ENCODE results near the gene SH3RF3.
A peak's percentile ranks its signal among the peaks of the same experiment; 100 is the strongest.

SH3RF3 gene

GRCh38 chr2:109238580-109238979 lies 109.6 kb downstream of the SH3RF3 start:
- ATAC-seq = no peak
- TF ChIP-seq ZNF8 (CRISPR knock-in tag; IDR thresholded peaks at IDR 0.05) (no peak), PATZ1 (CRISPR knock-in tag; IDR thresholded peaks at IDR 0.05; ENCODE audit: borderline replicate concordance) (no peak), RARB (CRISPR knock-in tag; IDR thresholded peaks at IDR 0.05) (no peak), TSHZ2 (CRISPR knock-in tag; IDR thresholded peaks at IDR 0.05) (no peak), ISL1 (CRISPR knock-in tag; IDR thresholded peaks at IDR 0.05) (no peak), TOX (CRISPR knock-in tag; IDR thresholded peaks at IDR 0.05; ENCODE audit: borderline replicate concordance) (no peak), GLIS3 (CRISPR knock-in tag; IDR thresholded peaks at IDR 0.05) (no peak), ARNTL (CRISPR knock-in tag; IDR thresholded peaks at IDR 0.05; ENCODE audit: borderline replicate concordance, low read depth) (no peak), ZNF565 (CRISPR knock-in tag; conservative IDR thresholded peaks at IDR 0.05; ENCODE audit: low read depth) (no peak), CSRNP3 (CRISPR knock-in tag; IDR thresholded peaks at IDR 0.05) (no peak), ZC3H10 (CRISPR knock-in tag; IDR thresholded peaks at IDR 0.05) (no peak), TCF4 (CRISPR knock-in tag; IDR thresholded peaks at IDR 0.05; ENCODE audit: borderline replicate concordance) (no peak), PPARA (CRISPR knock-in tag; IDR thresholded peaks at IDR 0.05; ENCODE audit: borderline replicate concordance) (no peak), SNAI2 (CRISPR knock-in tag; IDR thresholded peaks at IDR 0.05) (no peak), BACH2 (CRISPR knock-in tag; IDR thresholded peaks at IDR 0.05; ENCODE audit: borderline replicate concordance) (no peak), ZFP3 (CRISPR knock-in tag; IDR thresholded peaks at IDR 0.05) (no peak), ESRRG (CRISPR knock-in tag; IDR thresholded peaks at IDR 0.05) (no peak)
- TF ChIP-seq, protein P1, sequence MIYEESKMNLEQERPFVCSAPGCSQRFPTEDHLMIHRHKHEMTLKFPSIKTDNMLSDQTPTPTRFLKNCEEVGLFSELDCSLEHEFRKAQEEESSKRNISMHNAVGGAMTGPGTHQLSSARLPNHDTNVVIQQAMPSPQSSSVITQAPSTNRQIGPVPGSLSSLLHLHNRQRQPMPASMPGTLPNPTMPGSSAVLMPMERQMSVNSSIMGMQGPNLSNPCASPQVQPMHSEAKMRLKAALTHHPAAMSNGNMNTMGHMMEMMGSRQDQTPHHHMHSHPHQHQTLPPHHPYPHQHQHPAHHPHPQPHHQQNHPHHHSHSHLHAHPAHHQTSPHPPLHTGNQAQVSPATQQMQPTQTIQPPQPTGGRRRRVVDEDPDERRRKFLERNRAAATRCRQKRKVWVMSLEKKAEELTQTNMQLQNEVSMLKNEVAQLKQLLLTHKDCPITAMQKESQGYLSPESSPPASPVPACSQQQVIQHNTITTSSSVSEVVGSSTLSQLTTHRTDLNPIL (CRISPR knock-in tag; IDR thresholded peaks at IDR 0.05; ENCODE audit: low read depth) = no peak

- TF ChIP-seq PPARA (CRISPR knock-in tag; IDR thresholded peaks at IDR 0.05; ENCODE audit: borderline replicate concordance) (no peak), ISL1 (CRISPR knock-in tag; IDR thresholded peaks at IDR 0.05) (no peak), PATZ1 (CRISPR knock-in tag; IDR thresholded peaks at IDR 0.05; ENCODE audit: borderline replicate concordance) (no peak), ARNTL (CRISPR knock-in tag; IDR thresholded peaks at IDR 0.05; ENCODE audit: borderline replicate concordance, low read depth) (no peak), BACH2 (CRISPR knock-in tag; IDR thresholded peaks at IDR 0.05; ENCODE audit: borderline replicate concordance) (no peak), ZNF70 (CRISPR knock-in tag; IDR thresholded peaks at IDR 0.05) (no peak), ZNF8 (CRISPR knock-in tag; IDR thresholded peaks at IDR 0.05) (no peak), TCF4 (CRISPR knock-in tag; IDR thresholded peaks at IDR 0.05; ENCODE audit: borderline replicate concordance) (no peak), OSR1 (CRISPR knock-in tag; IDR thresholded peaks at IDR 0.05) (no peak), ZFP3 (CRISPR knock-in tag; IDR thresholded peaks at IDR 0.05) (no peak), ZFP30 (CRISPR knock-in tag; IDR thresholded peaks at IDR 0.05) (no peak), GLIS3 (CRISPR knock-in tag; IDR thresholded peaks at IDR 0.05) (no peak), ZNF565 (CRISPR knock-in tag; conservative IDR thresholded peaks at IDR 0.05; ENCODE audit: low read depth) (no peak), ESRRG (CRISPR knock-in tag; IDR thresholded peaks at IDR 0.05) (no peak)
- peak; percentile 59 for ATAC-seq
Measured at GRCh38 chr2:109239720-109240119, 110.7 kb downstream of the SH3RF3 start.

Measured in SK-N-SH treated with all-trans-retinoic acid at 6 μM for 48 hours (cell line).